ENCODE results near the gene GTF2F2.

GTF2F2 gene

GRCh38 chr13:45102136-45102507 is 18.2 kb upstream of the GTF2F2 start:
- no peak for DNase-seq
- no peaks in the 10 kb centered on the region for H3K36me3 ChIP-seq (replicated peaks)
- in situ Hi-C loops (cut with HindIII; ENCODE audit: low pct_ligation_motif_present, low sequenced_read_pairs): no loop called here
- no peaks in the 10 kb centered on the region for H3K27me3 ChIP-seq (replicated peaks)
- TF ChIP-seq, protein P1, sequence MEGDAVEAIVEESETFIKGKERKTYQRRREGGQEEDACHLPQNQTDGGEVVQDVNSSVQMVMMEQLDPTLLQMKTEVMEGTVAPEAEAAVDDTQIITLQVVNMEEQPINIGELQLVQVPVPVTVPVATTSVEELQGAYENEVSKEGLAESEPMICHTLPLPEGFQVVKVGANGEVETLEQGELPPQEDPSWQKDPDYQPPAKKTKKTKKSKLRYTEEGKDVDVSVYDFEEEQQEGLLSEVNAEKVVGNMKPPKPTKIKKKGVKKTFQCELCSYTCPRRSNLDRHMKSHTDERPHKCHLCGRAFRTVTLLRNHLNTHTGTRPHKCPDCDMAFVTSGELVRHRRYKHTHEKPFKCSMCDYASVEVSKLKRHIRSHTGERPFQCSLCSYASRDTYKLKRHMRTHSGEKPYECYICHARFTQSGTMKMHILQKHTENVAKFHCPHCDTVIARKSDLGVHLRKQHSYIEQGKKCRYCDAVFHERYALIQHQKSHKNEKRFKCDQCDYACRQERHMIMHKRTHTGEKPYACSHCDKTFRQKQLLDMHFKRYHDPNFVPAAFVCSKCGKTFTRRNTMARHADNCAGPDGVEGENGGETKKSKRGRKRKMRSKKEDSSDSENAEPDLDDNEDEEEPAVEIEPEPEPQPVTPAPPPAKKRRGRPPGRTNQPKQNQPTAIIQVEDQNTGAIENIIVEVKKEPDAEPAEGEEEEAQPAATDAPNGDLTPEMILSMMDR (IDR thresholded peaks at IDR 0.05; ENCODE audit: low read depth, low read length, missing control alignments): no peak
- H3K4me3 ChIP-seq (ENCODE audit: low read depth, low read length): no peak overlapping the region
- H3K27ac ChIP-seq: no peak overlapping the region

- Histone ChIP-seq H3K36me3 (replicated peaks) (no peaks in the 10 kb centered on the region), H3K27ac (no peak overlapping the region), H3K27me3 (replicated peaks) (no peaks in the 10 kb centered on the region), H3K4me3 (ENCODE audit: low read depth, low read length) (no peak overlapping the region)
- no peak for DNase-seq
- in situ Hi-C loops (cut with HindIII; ENCODE audit: low pct_ligation_motif_present, low sequenced_read_pairs): no loop called here
- TF ChIP-seq, protein P1 (IDR thresholded peaks at IDR 0.05; ENCODE audit: low read depth, low read length, missing control alignments): no peak
These were observed 16.9 kb upstream of the GTF2F2 start for GRCh38 chr13:45103449-45103848.

DNA sequence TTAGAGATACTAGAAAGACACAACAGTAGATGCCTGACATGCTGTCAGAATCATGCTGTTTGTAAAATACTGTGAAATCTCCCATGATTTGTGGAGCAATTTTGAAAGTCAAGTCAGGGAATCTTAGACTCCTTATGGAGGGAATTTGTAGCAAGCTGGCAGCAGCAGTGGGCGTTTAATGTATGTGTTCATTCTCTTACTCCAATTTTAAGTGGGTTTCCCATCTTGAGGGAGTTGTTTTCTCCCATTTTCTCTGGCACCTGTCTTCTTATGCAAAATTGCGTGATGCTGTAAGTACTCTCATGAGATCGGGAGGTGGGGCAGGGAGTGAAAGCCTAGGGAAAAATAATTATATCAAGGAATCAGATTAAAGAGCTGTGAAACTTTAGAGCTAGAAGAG is 16.0 kb upstream of the GTF2F2 start:
- no peak overlapping the region for H3K27ac ChIP-seq
- no peaks in the 10 kb centered on the region for H3K27me3 ChIP-seq (replicated peaks)
- TF ChIP-seq, protein P1 (IDR thresholded peaks at IDR 0.05; ENCODE audit: low read depth, low read length, missing control alignments): no peak
- no peak for DNase-seq
- in situ Hi-C loops (cut with HindIII; ENCODE audit: low pct_ligation_motif_present, low sequenced_read_pairs): no loop called here
- H3K36me3 ChIP-seq (replicated peaks): no peaks in the 10 kb centered on the region
- no peak overlapping the region for H3K4me3 ChIP-seq (ENCODE audit: low read depth, low read length)

- Histone ChIP-seq H3K4me3 (ENCODE audit: low read depth, low read length) (no peak overlapping the region), H3K27ac (no peak overlapping the region), H3K36me3 (replicated peaks) (no peaks in the 10 kb centered on the region), H3K27me3 (replicated peaks) (no peaks in the 10 kb centered on the region)
- no peak for DNase-seq
- TF ChIP-seq, protein P1 (IDR thresholded peaks at IDR 0.05; ENCODE audit: low read depth, low read length, missing control alignments): no peak
- in situ Hi-C loops (cut with HindIII; ENCODE audit: low pct_ligation_motif_present, low sequenced_read_pairs): no loop called here
These were observed 14.4 kb upstream of the GTF2F2 start for GRCh38 chr13:45105895-45106294.

DNA sequence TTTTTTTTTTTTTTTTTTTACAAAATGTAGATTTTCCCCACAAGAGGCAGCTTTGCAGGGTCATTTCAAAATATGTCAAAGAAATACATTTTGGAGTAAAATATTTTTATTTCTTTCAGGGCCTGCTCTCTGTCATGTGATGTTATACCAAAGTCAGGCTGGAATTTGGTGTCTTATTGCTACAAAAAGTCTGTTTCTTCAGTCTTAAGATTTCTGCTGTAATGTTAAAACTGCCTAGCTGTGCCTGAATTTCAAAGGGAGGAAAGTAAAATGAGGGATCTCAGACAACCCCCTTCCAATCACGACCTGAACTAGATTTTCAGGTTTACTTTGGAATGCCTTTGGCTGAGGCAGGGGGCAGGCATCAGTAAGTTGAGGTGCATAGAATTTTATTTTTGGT is 12.8 kb upstream of the GTF2F2 start:
- Histone ChIP-seq H3K4me3 (ENCODE audit: low read depth, low read length) (no peak overlapping the region), H3K27ac (no peak overlapping the region), H3K36me3 (replicated peaks) (no peaks in the 10 kb centered on the region), H3K27me3 (replicated peaks) (no peaks in the 10 kb centered on the region)
- in situ Hi-C loops (cut with HindIII; ENCODE audit: low pct_ligation_motif_present, low sequenced_read_pairs): no loop called here
- TF ChIP-seq, protein P1 (IDR thresholded peaks at IDR 0.05; ENCODE audit: low read depth, low read length, missing control alignments): no peak
- DNase-seq: no peak

GRCh38 chr13:45108716-45109101 is 11.6 kb upstream of the GTF2F2 start:
- no peak overlapping the region for H3K27ac ChIP-seq
- no peak for DNase-seq
- H3K4me3 ChIP-seq (ENCODE audit: low read depth, low read length): no peak overlapping the region
- H3K36me3 ChIP-seq (replicated peaks): no peaks in the 10 kb centered on the region
- TF ChIP-seq, protein P1 (IDR thresholded peaks at IDR 0.05; ENCODE audit: low read depth, low read length, missing control alignments): no peak
- H3K27me3 ChIP-seq (replicated peaks): no peaks in the 10 kb centered on the region
- in situ Hi-C loops (cut with HindIII; ENCODE audit: low pct_ligation_motif_present, low sequenced_read_pairs): no loop called here
